HepG2 (cell line): ENCODE results near the gene TEAD4. TPM values are rescaled to one million over a fixed set of nuclear protein-coding genes. Genes with fewer than 3 reads are reported as not detected.

Source experiments
- KDM5B ChIP-seq: sonication (generic); formaldehyde crosslinking; IDR thresholded peaks from 2 replicates; pipeline ENCODE4 v1.4.0; 2020; ENCODE audit warnings: missing genetic modification reagents, mild to moderate bottlenecking, borderline replicate concordance
- NFIB ChIP-seq: sonication (generic); formaldehyde crosslinking; IDR thresholded peaks from 2 replicates; pipeline ENCODE4 v1.9.0; 2021; ENCODE audit warnings: missing genetic modification reagents, mild to moderate bottlenecking, borderline replicate concordance
- NRL ChIP-seq: sonication (generic); formaldehyde crosslinking; IDR thresholded peaks from 2 replicates; pipeline ENCODE4 v1.5.0; 2020; ENCODE audit warnings: missing genetic modification reagents, mild to moderate bottlenecking, moderate library complexity, borderline replicate concordance
- PITX1 ChIP-seq: sonication (generic); formaldehyde crosslinking; IDR thresholded peaks from 2 replicates; pipeline ENCODE4 v1.5.1; 2020; ENCODE audit warnings: mild to moderate bottlenecking, missing genetic modification reagents
- PRMT3 ChIP-seq: sonication (generic); formaldehyde crosslinking; IDR thresholded peaks from 2 replicates; pipeline ENCODE4 v1.8.1; 2022; ENCODE audit warnings: low read depth, mild to moderate bottlenecking, moderate library complexity, missing genetic modification reagents, borderline replicate concordance
- SRSF1 ChIP-seq: fragments of 200-400 bp; formaldehyde crosslinking; optimal IDR thresholded peaks from 2 replicates; pipeline ENCODE3; 2017; ENCODE audit warnings: mild to moderate bottlenecking, low read depth, low read length, moderate library complexity
- YEATS4 ChIP-seq: sonication (generic); formaldehyde crosslinking; IDR thresholded peaks from 2 replicates; pipeline ENCODE4 v1.4.0; 2020; ENCODE audit warnings: missing genetic modification reagents, borderline replicate concordance
- ZBTB7B ChIP-seq: sonication (generic); formaldehyde crosslinking; IDR thresholded peaks from 2 replicates; pipeline ENCODE4 v1.4.0; 2020; ENCODE audit warnings: missing genetic modification reagents
- ZNF10 ChIP-seq: sonication (generic); formaldehyde crosslinking; IDR thresholded peaks from 2 replicates; pipeline ENCODE4 v1.4.0; 2020; ENCODE audit warnings: mild to moderate bottlenecking, low read depth, missing genetic modification reagents, borderline replicate concordance
- ZNF138 ChIP-seq: sonication (generic); formaldehyde crosslinking; IDR thresholded peaks from 2 replicates; pipeline ENCODE4 v1.5.0; 2020; ENCODE audit warnings: mild to moderate bottlenecking, low read depth, missing genetic modification reagents
- ZNF274 ChIP-seq: sonication (generic); formaldehyde crosslinking; IDR thresholded peaks from 2 replicates; pipeline ENCODE4 v1.5.1; 2020; ENCODE audit warnings: mild to moderate bottlenecking, missing genetic modification reagents
- ZNF703 ChIP-seq: sonication (generic); formaldehyde crosslinking; IDR thresholded peaks from 2 replicates; pipeline ENCODE4 v1.5.1; 2020; ENCODE audit warnings: missing genetic modification reagents, mild to moderate bottlenecking, moderate library complexity, borderline replicate concordance
- ZNF747 ChIP-seq: sonication (generic); formaldehyde crosslinking; IDR thresholded peaks from 2 replicates; pipeline ENCODE4 v1.8.1; 2023; ENCODE audit warnings: missing genetic modification reagents, mild to moderate bottlenecking, borderline replicate concordance
- ZNF772 ChIP-seq: sonication (generic); formaldehyde crosslinking; IDR thresholded peaks from 2 replicates; pipeline ENCODE4 v1.5.0; 2020; ENCODE audit warnings: mild to moderate bottlenecking, missing genetic modification reagents
- polyA plus RNA-seq, 8 experiments: library from polyadenylated mRNA; depleted of rRNA in 3 of 8; stranded (reverse) in 7 of 8; unstranded in 1 of 8; fragments of >200 nt; fragmentation: Illumina TruSeq in 4 of 8; extraction: Trizol in 4 of 8; gene quantifications; 2 replicates each; pipeline versions ENCODE4 v1.2.1 to v1.2.3, GENCODE V29; 2011 to 2016; ENCODE audit warnings: low read depth in 4 of 8, missing spikeins in 1 of 8, mixed read lengths in 1 of 8; ENCODE audit not compliant: insufficient read depth in 1 of 8
- total RNA-seq, 5 experiments: library from RNA; depleted of rRNA; stranded (reverse); fragments of >200 nt; fragmentation: Illumina TruSeq; extraction: Trizol; gene quantifications; 2 replicates each; pipeline ENCODE4 v1.2.3, GENCODE V29; 2016; ENCODE audit warnings: low read depth in 1 of 5
- TF ChIP-seq, protein P1 (sequence below): sonication (generic); formaldehyde crosslinking; IDR thresholded peaks from 2 replicates; pipeline ENCODE4 v1.5.0; 2020; ENCODE audit warnings: missing genetic modification reagents
- TF ChIP-seq, protein P2 (sequence below): sonication (generic); formaldehyde crosslinking; IDR thresholded peaks from 2 replicates; pipeline ENCODE4 v1.4.0; 2020; ENCODE audit warnings: missing genetic modification reagents
- TF ChIP-seq, protein P3 (sequence below): fragments of 450-650 bp; IDR thresholded peaks from 2 replicates; pipeline ENCODE4 v1.6.1; 2016
- TF ChIP-seq, protein P4 (sequence below): sonication (generic); formaldehyde crosslinking; IDR thresholded peaks from 2 replicates; pipeline ENCODE4 v1.5.0; 2020; ENCODE audit warnings: missing genetic modification reagents
- TF ChIP-seq, protein P5 (sequence below): IDR thresholded peaks from 2 replicates; pipeline ENCODE4 v1.6.1; 2018; ENCODE audit warnings: missing genetic modification reagents, mild to moderate bottlenecking, missing compliant biosample characterization

The TEAD4 gene
- total and polyA plus RNA-seq, 2 of the 13 experiments (the other 11 are each of a cell fraction or from before 2014, with no cell fraction given) = 45.0 to 69.4 TPM

DNA sequence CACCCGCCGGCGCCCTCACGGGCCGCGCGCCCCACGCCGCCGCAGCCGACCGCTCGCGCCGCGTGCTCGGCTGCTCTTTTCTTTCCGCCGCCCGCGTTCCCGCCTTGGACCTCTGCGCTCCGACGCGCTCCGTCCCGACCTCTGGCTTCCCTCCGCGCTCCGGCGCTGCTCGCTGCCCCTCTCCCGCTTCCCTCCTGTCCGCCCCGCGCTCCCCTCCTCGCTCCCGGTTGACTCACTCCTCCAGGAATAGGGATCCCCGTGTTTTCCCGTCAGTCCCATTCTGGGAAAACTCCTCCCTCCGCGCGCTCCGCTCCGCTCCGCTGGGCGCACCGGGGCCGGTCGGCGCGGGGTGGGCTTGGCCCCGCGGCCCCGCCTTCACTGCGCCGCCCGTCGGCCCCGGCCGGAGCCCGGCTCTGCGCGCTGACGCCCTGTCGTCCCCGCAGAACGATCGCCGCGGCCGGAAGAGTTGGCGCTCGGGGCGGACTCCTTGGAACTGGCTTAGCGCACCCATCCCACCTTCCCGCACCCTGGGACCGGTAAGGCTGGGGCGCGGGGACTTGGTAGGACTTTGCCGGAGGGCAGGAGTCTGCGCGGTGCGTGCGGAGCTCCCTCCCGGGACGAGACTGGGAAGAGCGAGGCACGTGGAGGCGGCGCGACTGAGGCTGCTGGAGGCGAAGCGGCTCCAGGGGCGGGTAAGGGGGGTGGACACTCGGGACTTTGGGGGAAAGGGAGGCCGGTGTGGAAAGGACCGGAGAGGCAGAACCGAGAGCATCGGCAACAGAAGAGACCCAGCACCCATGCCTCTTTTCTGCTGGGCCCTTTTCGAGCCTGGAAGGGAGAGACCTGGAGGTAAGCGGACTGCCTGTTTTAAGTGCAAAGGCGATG, 550 bp downstream of the TEAD4 start (continued):
- TF ChIP-seq PITX1 (CRISPR knock-in tag) = 0 out of 2 replicates have a peak, but pooled peaks have one; percentile 15
- TF ChIP-seq ZNF772 (CRISPR knock-in tag) = peak; percentile 37; the same call in 1 of the 2 replicates
- TF ChIP-seq NRL (CRISPR knock-in tag) = peak; percentile 89
- TF ChIP-seq PRMT3 (CRISPR knock-in tag) = 0 out of 2 replicates have a peak, but pooled peaks have one; percentile 34
- TF ChIP-seq ZBTB7B = no peak; the same call in 1 of the 2 replicates
- TF ChIP-seq, protein P1, sequence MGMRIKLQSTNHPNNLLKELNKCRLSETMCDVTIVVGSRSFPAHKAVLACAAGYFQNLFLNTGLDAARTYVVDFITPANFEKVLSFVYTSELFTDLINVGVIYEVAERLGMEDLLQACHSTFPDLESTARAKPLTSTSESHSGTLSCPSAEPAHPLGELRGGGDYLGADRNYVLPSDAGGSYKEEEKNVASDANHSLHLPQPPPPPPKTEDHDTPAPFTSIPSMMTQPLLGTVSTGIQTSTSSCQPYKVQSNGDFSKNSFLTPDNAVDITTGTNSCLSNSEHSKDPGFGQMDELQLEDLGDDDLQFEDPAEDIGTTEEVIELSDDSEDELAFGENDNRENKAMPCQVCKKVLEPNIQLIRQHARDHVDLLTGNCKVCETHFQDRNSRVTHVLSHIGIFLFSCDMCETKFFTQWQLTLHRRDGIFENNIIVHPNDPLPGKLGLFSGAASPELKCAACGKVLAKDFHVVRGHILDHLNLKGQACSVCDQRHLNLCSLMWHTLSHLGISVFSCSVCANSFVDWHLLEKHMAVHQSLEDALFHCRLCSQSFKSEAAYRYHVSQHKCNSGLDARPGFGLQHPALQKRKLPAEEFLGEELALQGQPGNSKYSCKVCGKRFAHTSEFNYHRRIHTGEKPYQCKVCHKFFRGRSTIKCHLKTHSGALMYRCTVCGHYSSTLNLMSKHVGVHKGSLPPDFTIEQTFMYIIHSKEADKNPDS (CRISPR knock-in tag) = no peak
- TF ChIP-seq, protein P2, sequence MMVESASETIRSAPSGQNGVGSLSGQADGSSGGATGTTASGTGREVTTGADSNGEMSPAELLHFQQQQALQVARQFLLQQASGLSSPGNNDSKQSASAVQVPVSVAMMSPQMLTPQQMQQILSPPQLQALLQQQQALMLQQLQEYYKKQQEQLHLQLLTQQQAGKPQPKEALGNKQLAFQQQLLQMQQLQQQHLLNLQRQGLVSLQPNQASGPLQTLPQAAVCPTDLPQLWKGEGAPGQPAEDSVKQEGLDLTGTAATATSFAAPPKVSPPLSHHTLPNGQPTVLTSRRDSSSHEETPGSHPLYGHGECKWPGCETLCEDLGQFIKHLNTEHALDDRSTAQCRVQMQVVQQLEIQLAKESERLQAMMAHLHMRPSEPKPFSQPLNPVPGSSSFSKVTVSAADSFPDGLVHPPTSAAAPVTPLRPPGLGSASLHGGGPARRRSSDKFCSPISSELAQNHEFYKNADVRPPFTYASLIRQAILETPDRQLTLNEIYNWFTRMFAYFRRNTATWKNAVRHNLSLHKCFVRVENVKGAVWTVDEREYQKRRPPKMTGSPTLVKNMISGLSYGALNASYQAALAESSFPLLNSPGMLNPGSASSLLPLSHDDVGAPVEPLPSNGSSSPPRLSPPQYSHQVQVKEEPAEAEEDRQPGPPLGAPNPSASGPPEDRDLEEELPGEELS (CRISPR knock-in tag) = 0 out of 2 replicates have a peak, but pooled peaks have one; percentile 11
- 0 out of 2 replicates have a peak, but pooled peaks have one; percentile 62 for TF ChIP-seq ZNF138
- peak; percentile 39 for TF ChIP-seq SRSF1
- TF ChIP-seq KDM5B (CRISPR knock-in tag) = peak; percentile 83; the same call in 1 of the 2 replicates
- TF ChIP-seq, protein P3, sequence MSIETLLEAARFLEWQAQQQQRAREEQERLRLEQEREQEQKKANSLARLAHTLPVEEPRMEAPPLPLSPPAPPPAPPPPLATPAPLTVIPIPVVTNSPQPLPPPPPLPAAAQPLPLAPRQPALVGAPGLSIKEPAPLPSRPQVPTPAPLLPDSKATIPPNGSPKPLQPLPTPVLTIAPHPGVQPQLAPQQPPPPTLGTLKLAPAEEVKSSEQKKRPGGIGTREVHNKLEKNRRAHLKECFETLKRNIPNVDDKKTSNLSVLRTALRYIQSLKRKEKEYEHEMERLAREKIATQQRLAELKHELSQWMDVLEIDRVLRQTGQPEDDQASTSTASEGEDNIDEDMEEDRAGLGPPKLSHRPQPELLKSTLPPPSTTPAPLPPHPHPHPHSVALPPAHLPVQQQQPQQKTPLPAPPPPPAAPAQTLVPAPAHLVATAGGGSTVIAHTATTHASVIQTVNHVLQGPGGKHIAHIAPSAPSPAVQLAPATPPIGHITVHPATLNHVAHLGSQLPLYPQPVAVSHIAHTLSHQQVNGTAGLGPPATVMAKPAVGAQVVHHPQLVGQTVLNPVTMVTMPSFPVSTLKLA = no peak
- TF ChIP-seq ZNF274 (CRISPR knock-in tag) = peak; percentile 40; the same call in 1 of the 2 replicates
- TF ChIP-seq, protein P4, sequence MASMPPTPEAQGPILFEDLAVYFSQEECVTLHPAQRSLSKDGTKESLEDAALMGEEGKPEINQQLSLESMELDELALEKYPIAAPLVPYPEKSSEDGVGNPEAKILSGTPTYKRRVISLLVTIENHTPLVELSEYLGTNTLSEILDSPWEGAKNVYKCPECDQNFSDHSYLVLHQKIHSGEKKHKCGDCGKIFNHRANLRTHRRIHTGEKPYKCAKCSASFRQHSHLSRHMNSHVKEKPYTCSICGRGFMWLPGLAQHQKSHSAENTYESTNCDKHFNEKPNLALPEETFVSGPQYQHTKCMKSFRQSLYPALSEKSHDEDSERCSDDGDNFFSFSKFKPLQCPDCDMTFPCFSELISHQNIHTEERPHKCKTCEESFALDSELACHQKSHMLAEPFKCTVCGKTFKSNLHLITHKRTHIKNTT (CRISPR knock-in tag) = no peak
- TF ChIP-seq YEATS4 (CRISPR knock-in tag) = 0 out of 2 replicates have a peak, but pooled peaks have one; percentile 20
- TF ChIP-seq, protein P5, sequence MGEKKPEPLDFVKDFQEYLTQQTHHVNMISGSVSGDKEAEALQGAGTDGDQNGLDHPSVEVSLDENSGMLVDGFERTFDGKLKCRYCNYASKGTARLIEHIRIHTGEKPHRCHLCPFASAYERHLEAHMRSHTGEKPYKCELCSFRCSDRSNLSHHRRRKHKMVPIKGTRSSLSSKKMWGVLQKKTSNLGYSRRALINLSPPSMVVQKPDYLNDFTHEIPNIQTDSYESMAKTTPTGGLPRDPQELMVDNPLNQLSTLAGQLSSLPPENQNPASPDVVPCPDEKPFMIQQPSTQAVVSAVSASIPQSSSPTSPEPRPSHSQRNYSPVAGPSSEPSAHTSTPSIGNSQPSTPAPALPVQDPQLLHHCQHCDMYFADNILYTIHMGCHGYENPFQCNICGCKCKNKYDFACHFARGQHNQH (CRISPR knock-in tag) = peak; percentile 34; the same call in 1 of the 2 replicates
- TF ChIP-seq ZNF10 (CRISPR knock-in tag) = no peak
- no peak for TF ChIP-seq ZNF703 (CRISPR knock-in tag)
- no peak for TF ChIP-seq NFIB (CRISPR knock-in tag)
- no peak for TF ChIP-seq ZNF747
